K562 (cell line): ENCODE measurements around the gene ALK.

ENCODE experiments used
- CBX8 ChIP-seq: fragments of 200-600 bp; sonication (generic); IDR thresholded peaks from 2 replicates; pipeline ENCODE4 v1.6.1; 2012; ENCODE audit warnings: borderline replicate concordance, mixed run types, low read depth, mild to moderate bottlenecking, moderate library complexity, mixed read lengths, low read length, control low read depth, inconsistent platforms; ENCODE audit not compliant: poor library complexity, severe bottlenecking; ENCODE audit errors: extremely low read depth
- HNRNPH1 ChIP-seq: fragments of 200-400 bp; formaldehyde crosslinking; optimal IDR thresholded peaks from 2 replicates; pipeline ENCODE3; 2017; ENCODE audit warnings: low read depth, mild to moderate bottlenecking, low read length, moderate library complexity
- RFX5 ChIP-seq: IDR thresholded peaks from 2 replicates; pipeline ENCODE4 v1.6.1; 2011; ENCODE audit warnings: low read depth, mild to moderate bottlenecking, improper control_type of control experiment, low read length
- SIN3A ChIP-seq, 2 experiments: fragments of 150-350 bp in 1 of 2; IDR thresholded peaks; 2 replicates each; pipeline ENCODE4 v1.6.1; 2011 to 2016; ENCODE audit warnings: borderline replicate concordance in 2 of 2, low read depth in 2 of 2, low read length in 2 of 2, mild to moderate bottlenecking in 2 of 2, moderate library complexity in 2 of 2; ENCODE audit not compliant: control insufficient read depth in 1 of 2
- TAF1 ChIP-seq: IDR thresholded peaks from 2 replicates; pipeline ENCODE4 v1.6.1; 2011; ENCODE audit warnings: mild to moderate bottlenecking, low read length, moderate library complexity; ENCODE audit not compliant: insufficient read depth, control insufficient read depth, severe bottlenecking; ENCODE audit errors: extremely low read depth
- TCF7 ChIP-seq: sonication (generic); IDR thresholded peaks from 2 replicates; pipeline ENCODE4 v1.6.1; 2016; ENCODE audit warnings: antibody characterized with exemption, borderline replicate concordance
- TEAD4 ChIP-seq, 2 experiments: sonication (generic) in 1 of 2; formaldehyde crosslinking in 1 of 2; IDR thresholded peaks; 2 replicates each; pipeline versions ENCODE4 v1.6.1 to v1.8.0; 2012 to 2022; ENCODE audit warnings: borderline replicate concordance in 1 of 2, inconsistent platforms in 1 of 2, low read length in 1 of 2, mild to moderate bottlenecking in 1 of 2, missing genetic modification reagents in 1 of 2
- ZKSCAN1 ChIP-seq: fragments of 150-350 bp; IDR thresholded peaks from 2 replicates; pipeline ENCODE4 v1.6.1; 2016; ENCODE audit warnings: low read depth, low read length
- ZNF644 ChIP-seq: fragments of 200-800 bp; sonication (Bioruptor generic); IDR thresholded peaks from 2 replicates; pipeline ENCODE4 v1.6.1; 2016; ENCODE audit warnings: low read depth, missing genetic modification characterization, missing compliant biosample characterization
- ZNF764 ChIP-seq: fragments of 250-450 bp; sonication (Bioruptor Pico); IDR thresholded peaks from 2 replicates; pipeline ENCODE4 v1.4.0; 2020; ENCODE audit warnings: low read depth, mild to moderate bottlenecking, moderate library complexity
- TF ChIP-seq, protein P1 (sequence below): sonication (generic); formaldehyde crosslinking; IDR thresholded peaks from 2 replicates; pipeline ENCODE4 v1.8.0; 2022; ENCODE audit warnings: mild to moderate bottlenecking, missing genetic modification reagents
- TF ChIP-seq, protein P2 (sequence below): fragments of 250-450 bp; sonication (Bioruptor Pico); IDR thresholded peaks from 2 replicates; pipeline ENCODE4 v1.8.0; 2021; ENCODE audit warnings: borderline replicate concordance, mild to moderate bottlenecking, moderate library complexity; ENCODE audit not compliant: poor library complexity, severe bottlenecking

DNA sequence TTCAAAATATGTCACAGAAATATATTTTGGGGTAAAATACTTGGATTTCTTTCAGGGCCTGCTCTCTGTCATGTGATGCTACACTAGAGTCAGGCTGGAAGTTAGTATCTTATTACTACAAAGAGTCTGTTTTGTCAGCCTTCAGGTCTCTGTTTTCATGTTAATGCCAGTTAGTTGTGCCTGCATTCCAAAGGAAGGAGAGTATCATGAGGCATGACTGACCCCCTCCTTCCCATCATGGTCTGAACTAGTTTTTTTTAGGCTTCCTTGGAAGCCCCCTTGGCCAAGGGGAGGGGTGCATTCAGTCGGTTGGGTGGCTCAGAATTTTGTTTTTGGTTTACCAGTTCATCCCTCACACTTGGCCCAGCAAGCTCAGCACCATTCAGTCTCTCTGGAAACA lies 318.0 kb downstream of the ALK start:
- no peak for TF ChIP-seq HNRNPH1
- no peak for TF ChIP-seq ZNF644 (tag)
- TF ChIP-seq, protein P1, sequence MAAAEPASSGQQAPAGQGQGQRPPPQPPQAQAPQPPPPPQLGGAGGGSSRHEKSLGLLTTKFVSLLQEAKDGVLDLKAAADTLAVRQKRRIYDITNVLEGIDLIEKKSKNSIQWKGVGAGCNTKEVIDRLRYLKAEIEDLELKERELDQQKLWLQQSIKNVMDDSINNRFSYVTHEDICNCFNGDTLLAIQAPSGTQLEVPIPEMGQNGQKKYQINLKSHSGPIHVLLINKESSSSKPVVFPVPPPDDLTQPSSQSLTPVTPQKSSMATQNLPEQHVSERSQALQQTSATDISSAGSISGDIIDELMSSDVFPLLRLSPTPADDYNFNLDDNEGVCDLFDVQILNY (CRISPR knock-in tag): no peak
- no peak for TF ChIP-seq SIN3A (IDR thresholded peaks at IDR 0.05; ENCODE audit: borderline replicate concordance in 2 of 2, control insufficient read depth in 1 of 2, low read depth in 2 of 2, low read length in 2 of 2)
- TF ChIP-seq TAF1: no peak
- TF ChIP-seq RFX5: no peak
- no peak for TF ChIP-seq ZKSCAN1
- TF ChIP-seq TCF7: no peak
- no peak for TF ChIP-seq CBX8
- no peak for TF ChIP-seq ZNF764
- TF ChIP-seq TEAD4 (IDR thresholded peaks at IDR 0.05; ENCODE audit: low read length): no peak
- no peak for TF ChIP-seq TEAD4 (CRISPR knock-in tag; IDR thresholded peaks at IDR 0.05; ENCODE audit: borderline replicate concordance)
- TF ChIP-seq, protein P2, sequence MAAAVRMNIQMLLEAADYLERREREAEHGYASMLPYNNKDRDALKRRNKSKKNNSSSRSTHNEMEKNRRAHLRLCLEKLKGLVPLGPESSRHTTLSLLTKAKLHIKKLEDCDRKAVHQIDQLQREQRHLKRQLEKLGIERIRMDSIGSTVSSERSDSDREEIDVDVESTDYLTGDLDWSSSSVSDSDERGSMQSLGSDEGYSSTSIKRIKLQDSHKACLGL (CRISPR knock-in tag): no peak
